ENCODE measurements around the gene NXT2. TPM values are rescaled to one million over a fixed set of nuclear protein-coding genes. Genes with fewer than 3 reads are reported as not detected.
A peak's percentile ranks its signal among the peaks of the same experiment; 100 is the strongest.

Gene NXT2
- total and polyA plus RNA-seq, 9 of the 15 experiments (the other 6 are each of a cell fraction or from before 2014, with no cell fraction given), result 6.1 to 29.6 (median 14.2) TPM

GRCh38 chrX:109536439-109537323 lies at the start of gene NXT2 (continued):
- TF ChIP-seq BCLAF1 (IDR thresholded peaks at IDR 0.05; ENCODE audit: borderline replicate concordance in 1 of 2, control insufficient read depth in 1 of 2, low read depth in 2 of 2, low read length in 1 of 2) (0 out of 4 replicates have a peak, but pooled peaks of 1 of the 2 experiments have one; percentile 33), ASH1L (IDR thresholded peaks at IDR 0.05; ENCODE audit: borderline replicate concordance, low read depth, partially characterized antibody) (no peak), ZEB2 (IDR thresholded peaks at IDR 0.05) (peak; percentile 97), SUPT5H (IDR thresholded peaks at IDR 0.05) (peak; percentile 89), MNT (conservative IDR thresholded peaks at IDR 0.05) (peak; percentile 74 to 87; a peak in 3 of 4 replicates), FOXO4 (CRISPR knock-in tag; IDR thresholded peaks at IDR 0.05) (no peak), HMGN3 (IDR thresholded peaks at IDR 0.05; ENCODE audit: borderline replicate concordance, extremely low read depth, insufficient read length, low read depth, low read length) (peak; percentile 62), E2F3 (CRISPR knock-in tag; IDR thresholded peaks at IDR 0.05) (peak; percentile 24; the same call in 1 of the 2 replicates), FOS (IDR thresholded peaks at IDR 0.05; ENCODE audit: extremely low read depth, insufficient read length) (no peak), DPF2 (IDR thresholded peaks at IDR 0.05) (peak; percentile 46), ATF1 (CRISPR knock-in tag; IDR thresholded peaks at IDR 0.05) (no peak), ATF1 (tag; IDR thresholded peaks at IDR 0.05) (peak; percentile 69; the same call in 1 of the 2 replicates), ZNF589 (CRISPR knock-in tag; IDR thresholded peaks at IDR 0.05; ENCODE audit: low read depth) (no peak), ZBTB9 (CRISPR knock-in tag; IDR thresholded peaks at IDR 0.05) (0 out of 2 replicates have a peak, but pooled peaks have one; percentile 44), FOXP1 (CRISPR knock-in tag; IDR thresholded peaks at IDR 0.05) (0 out of 2 replicates have a peak, but pooled peaks have one; percentile 22)
- TF ChIP-seq, protein P1, sequence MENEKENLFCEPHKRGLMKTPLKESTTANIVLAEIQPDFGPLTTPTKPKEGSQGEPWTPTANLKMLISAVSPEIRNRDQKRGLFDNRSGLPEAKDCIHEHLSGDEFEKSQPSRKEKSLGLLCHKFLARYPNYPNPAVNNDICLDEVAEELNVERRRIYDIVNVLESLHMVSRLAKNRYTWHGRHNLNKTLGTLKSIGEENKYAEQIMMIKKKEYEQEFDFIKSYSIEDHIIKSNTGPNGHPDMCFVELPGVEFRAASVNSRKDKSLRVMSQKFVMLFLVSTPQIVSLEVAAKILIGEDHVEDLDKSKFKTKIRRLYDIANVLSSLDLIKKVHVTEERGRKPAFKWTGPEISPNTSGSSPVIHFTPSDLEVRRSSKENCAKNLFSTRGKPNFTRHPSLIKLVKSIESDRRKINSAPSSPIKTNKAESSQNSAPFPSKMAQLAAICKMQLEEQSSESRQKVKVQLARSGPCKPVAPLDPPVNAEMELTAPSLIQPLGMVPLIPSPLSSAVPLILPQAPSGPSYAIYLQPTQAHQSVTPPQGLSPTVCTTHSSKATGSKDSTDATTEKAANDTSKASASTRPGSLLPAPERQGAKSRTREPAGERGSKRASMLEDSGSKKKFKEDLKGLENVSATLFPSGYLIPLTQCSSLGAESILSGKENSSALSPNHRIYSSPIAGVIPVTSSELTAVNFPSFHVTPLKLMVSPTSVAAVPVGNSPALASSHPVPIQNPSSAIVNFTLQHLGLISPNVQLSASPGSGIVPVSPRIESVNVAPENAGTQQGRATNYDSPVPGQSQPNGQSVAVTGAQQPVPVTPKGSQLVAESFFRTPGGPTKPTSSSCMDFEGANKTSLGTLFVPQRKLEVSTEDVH (IDR thresholded peaks at IDR 0.05; ENCODE audit: low read depth, partially characterized antibody), result peak; percentile 84
